Measurements from ENCODE around the gene ANKRD29.

DNA sequence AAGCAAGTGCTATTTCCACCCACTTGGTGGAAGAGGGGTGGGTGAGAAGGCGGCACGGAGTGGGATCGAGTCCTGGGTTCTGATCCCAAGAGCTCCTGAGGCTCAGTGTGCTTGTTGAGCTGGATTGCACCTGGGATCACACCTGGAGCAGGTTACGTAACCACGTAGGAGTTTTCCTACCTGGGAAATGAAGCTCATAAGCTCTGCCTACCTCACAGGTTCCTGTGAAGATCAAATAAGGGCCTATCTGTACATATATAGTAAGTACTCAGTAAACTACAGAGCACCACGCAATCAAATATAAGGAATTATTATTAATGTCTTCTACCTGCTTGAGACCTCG, 87.4 kb downstream of the ANKRD29 start:
- TF ChIP-seq POLR2A (IDR thresholded peaks at IDR 0.05; ENCODE audit: low read depth, low read length) (no peak), CEBPB (IDR thresholded peaks at IDR 0.05; ENCODE audit: low read depth, low read length) (peak; percentile 13; the same call in 1 of the 2 replicates), CTCF (conservative IDR thresholded peaks at IDR 0.05; ENCODE audit: low read depth, low read length) (no peak), MAFK (IDR thresholded peaks at IDR 0.05; ENCODE audit: low read depth, low read length) (no peak), USF2 (IDR thresholded peaks at IDR 0.05; ENCODE audit: low read depth, low read length) (no peak), CHD1 (IDR thresholded peaks at IDR 0.05; ENCODE audit: low read depth, low read length) (no peak), RAD21 (IDR thresholded peaks at IDR 0.05; ENCODE audit: low read length) (no peak), BHLHE40 (IDR thresholded peaks at IDR 0.05; ENCODE audit: low read depth, low read length) (no peak), RCOR1 (IDR thresholded peaks at IDR 0.05; ENCODE audit: insufficient replicate concordance, low read length) (no peak), MXI1 (IDR thresholded peaks at IDR 0.05; ENCODE audit: borderline replicate concordance, low read depth, low read length) (no peak), ELK1 (IDR thresholded peaks at IDR 0.05; ENCODE audit: borderline replicate concordance, low read depth, low read length) (no peak), RFX5 (IDR thresholded peaks at IDR 0.05; ENCODE audit: low read depth, low read length) (no peak)

Measured in IMR-90 (cell line).